Activated naive CD4-positive, alpha-beta T cell treated with anti-CD3 and anti-CD28 coated beads for 36 hours (primary cell): Measurements from ENCODE around the gene DTX3L. TPM values are rescaled to one million over a fixed set of nuclear protein-coding genes. Genes with fewer than 3 reads are reported as not detected.
A peak's percentile ranks its signal among the peaks of the same experiment; 100 is the strongest.

ENCODE experiments used
- CTCF ChIA-PET: fragments of 350-600 bp; sonication (Branson Sonifier 250); formaldehyde crosslinking; loops from one replicate; lab custom pipeline; 2021; ENCODE audit warnings: antibody characterized with exemption; lab: Charles Lee
- DNase-seq: peaks from one replicate; pipeline ENCODE4 v3.0.0-alpha.2; 2020
- H3K27ac Mint-ChIP-seq: one replicate; pipeline ENCODE4 v1.8.0; 2021; ENCODE audit warnings: mild to moderate bottlenecking, mixed read lengths
- H3K27me3 Mint-ChIP-seq: one replicate; pipeline ENCODE4 v1.8.0; 2021; ENCODE audit warnings: low read depth, mixed read lengths
- H3K36me3 Mint-ChIP-seq: one replicate; pipeline ENCODE4 v1.8.0; 2021; ENCODE audit warnings: low read depth, mixed read lengths
- H3K4me1 Mint-ChIP-seq: one replicate; pipeline ENCODE4 v1.8.0; 2021; ENCODE audit warnings: low read depth, mixed read lengths
- H3K4me3 Mint-ChIP-seq: one replicate; pipeline ENCODE4 v1.8.0; 2021; ENCODE audit warnings: mild to moderate bottlenecking, moderate library complexity, mixed read lengths
- H3K9me3 Mint-ChIP-seq: one replicate; pipeline ENCODE4 v1.8.0; 2021; ENCODE audit warnings: mixed read lengths
- intact Hi-C: fragments of 100-400 bp; cut with micrococcal nuclease; formaldehyde crosslinking; loops from one replicate; pipeline ENCODE4 v1.15.1; 2023
- total RNA-seq, 2 experiments: library from RNA; stranded (reverse); gene quantifications; one replicate each; pipeline ENCODE4 v1.2.3, GENCODE V29; 2021

DTX3L gene
- total RNA-seq, 2 experiments from 2014 or later, result 22.3 to 24.5 TPM

DNA sequence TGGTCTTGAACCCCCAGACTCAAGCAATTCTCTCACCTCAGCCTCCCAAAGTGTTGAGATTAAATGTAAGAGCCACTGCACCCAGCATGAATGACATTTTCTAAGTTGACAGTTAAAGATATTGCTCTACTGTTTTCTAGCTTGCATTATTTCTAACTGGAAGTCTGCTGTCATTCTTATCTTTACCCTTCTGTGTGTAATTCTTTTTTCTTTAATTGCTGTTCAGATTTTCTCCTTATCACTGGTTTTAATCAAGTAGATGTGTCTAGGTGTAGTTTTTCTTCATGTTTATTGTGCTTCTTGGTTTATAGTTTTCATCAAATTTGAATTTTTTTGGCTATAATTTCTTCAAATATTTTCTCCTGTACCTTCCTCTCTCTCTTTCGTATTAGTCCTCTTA is 18.3 kb downstream of the DTX3L start:
- Mint-ChIP-seq H3K27me3 (no peaks in the 10 kb centered on the region), H3K4me1 (peaks cover 47% of the 10 kb centered on the region), H3K27ac (no peak overlapping the region), H3K36me3 (peaks cover 26% of the 10 kb centered on the region), H3K4me3 (no peak overlapping the region), H3K9me3 (peaks cover 27% of the 10 kb centered on the region)
- CTCF ChIA-PET, result interaction anchor here (1.2 to 1.6 kb wide), 2 partner anchors 14 to 64 kb away, joined by 3 to 4 read pairs; no protein-coding TSS in a partner anchor
- intact Hi-C loops, result no loop called here
- no peak for DNase-seq

- Mint-ChIP-seq H3K9me3 (peaks cover 27% of the 10 kb centered on the region), H3K4me1 (peaks cover 45% of the 10 kb centered on the region), H3K27me3 (no peaks in the 10 kb centered on the region), H3K27ac (no peak overlapping the region), H3K36me3 (peaks cover 24% of the 10 kb centered on the region), H3K4me3 (no peak overlapping the region)
- CTCF ChIA-PET, result interaction anchor here (2.1 kb wide), 1 partner anchor 24 kb away, joined by 5 read pairs; no protein-coding TSS in a partner anchor
- DNase-seq, result no peak
- intact Hi-C loops, result loop anchor here (2.0 kb wide), 1 partner anchor 13 kb away; no protein-coding TSS in a partner anchor
These were observed 22.0 kb downstream of the DTX3L start for GRCh38 chr3:122586098-122586497.

GRCh38 chr3:122586773-122587485 is 22.8 kb downstream of the DTX3L start:
- CTCF ChIA-PET, result interaction anchor here (0.6 to 2.1 kb wide), 3 partner anchors 8 to 25 kb away, joined by 4 to 6 read pairs (median 5); no protein-coding TSS in a partner anchor

GRCh38 chr3:122587572-122587971 is 23.4 kb downstream of the DTX3L start:
- intact Hi-C loops, result loop anchor here (1.0 to 2.0 kb wide), 3 partner anchors 11 to 23 kb away; no protein-coding TSS in a partner anchor
- peaks cover 45% of the 10 kb centered on the region for H3K4me1 Mint-ChIP-seq
- CTCF ChIA-PET, result interaction anchor here (1.8 kb wide), 1 partner anchor 9 kb away, joined by 6 read pairs; no protein-coding TSS in a partner anchor

More at GRCh38 chr3:122586773-122587485, 22.8 kb downstream of the DTX3L start:
- intact Hi-C loops, result loop anchor here (1.0 to 2.0 kb wide), 3 partner anchors 11 to 23 kb away; no protein-coding TSS in a partner anchor
- H3K27me3 Mint-ChIP-seq, result no peaks in the 10 kb centered on the region
- peaks cover 16% of the 10 kb centered on the region for H3K36me3 Mint-ChIP-seq
- no peak for DNase-seq
- peaks cover 19% of the 10 kb centered on the region for H3K9me3 Mint-ChIP-seq
- H3K4me1 Mint-ChIP-seq, result peaks cover 45% of the 10 kb centered on the region
- H3K27ac Mint-ChIP-seq, result peak overlapping the region; percentile 27
- H3K4me3 Mint-ChIP-seq, result no peak overlapping the region

GRCh38 chr3:122589297-122589696 is 25.2 kb downstream of the DTX3L start:
- no peaks in the 10 kb centered on the region for H3K27me3 Mint-ChIP-seq
- CTCF ChIA-PET, result no interaction called here
- H3K36me3 Mint-ChIP-seq, result peaks cover 1% of the 10 kb centered on the region
- DNase-seq, result no peak
- intact Hi-C loops, result no loop called here
- H3K4me1 Mint-ChIP-seq, result peaks cover 38% of the 10 kb centered on the region
- no peak overlapping the region for H3K27ac Mint-ChIP-seq
- peaks cover 2% of the 10 kb centered on the region for H3K9me3 Mint-ChIP-seq
- H3K4me3 Mint-ChIP-seq, result no peak overlapping the region

More at GRCh38 chr3:122587572-122587971, 23.4 kb downstream of the DTX3L start:
- Mint-ChIP-seq H3K4me3 (no peak overlapping the region), H3K9me3 (peaks cover 13% of the 10 kb centered on the region), H3K27me3 (no peaks in the 10 kb centered on the region), H3K27ac (no peak overlapping the region), H3K36me3 (peaks cover 11% of the 10 kb centered on the region)
- DNase-seq, result no peak

DNA sequence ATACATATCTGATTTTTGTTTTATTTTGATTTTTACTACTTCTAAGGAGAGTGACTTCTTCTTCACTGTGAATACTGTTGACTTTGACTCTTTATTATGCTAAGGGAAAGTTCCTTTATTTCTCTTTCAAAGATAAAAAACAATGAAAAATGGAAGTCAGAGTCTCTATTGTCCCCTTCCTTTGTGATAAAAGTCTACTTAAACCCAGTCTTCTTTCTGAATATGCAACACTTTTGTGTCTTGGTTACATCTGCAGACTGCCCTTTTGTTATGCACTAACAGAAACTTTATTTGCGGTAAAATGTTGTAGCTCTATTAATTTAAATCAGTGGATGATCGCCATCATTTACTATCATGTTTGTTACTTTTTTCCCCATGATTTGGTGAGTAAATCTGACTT is 26.5 kb downstream of the DTX3L start:
- Mint-ChIP-seq H3K36me3 (peaks cover 1% of the 10 kb centered on the region), H3K4me1 (peaks cover 30% of the 10 kb centered on the region), H3K4me3 (no peak overlapping the region), H3K27me3 (no peaks in the 10 kb centered on the region), H3K27ac (no peak overlapping the region), H3K9me3 (no peaks in the 10 kb centered on the region)
- no peak for DNase-seq
- intact Hi-C loops, result no loop called here
- CTCF ChIA-PET, result no interaction called here

DNA sequence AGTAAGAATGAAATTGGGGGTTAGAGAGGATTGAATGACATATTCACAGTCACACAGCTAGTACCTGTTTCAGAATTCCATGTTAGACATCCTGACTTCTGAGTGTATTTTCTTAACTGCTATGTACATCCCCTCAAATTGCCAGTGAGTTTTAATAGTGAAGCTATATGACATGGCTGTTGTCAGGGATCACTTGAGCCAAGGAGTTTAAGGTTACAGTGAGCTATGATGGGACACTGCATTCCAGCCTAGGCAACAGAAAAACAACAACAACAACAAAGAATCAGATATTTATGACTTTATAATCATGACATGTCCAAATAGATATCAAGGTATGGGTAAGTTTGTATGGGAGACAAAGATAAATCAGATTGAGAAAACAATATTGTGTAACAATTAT is 29.9 kb downstream of the DTX3L start:
- Mint-ChIP-seq H3K27ac (no peak overlapping the region), H3K27me3 (no peaks in the 10 kb centered on the region), H3K9me3 (no peaks in the 10 kb centered on the region), H3K4me3 (no peak overlapping the region), H3K36me3 (peaks cover 4% of the 10 kb centered on the region), H3K4me1 (peaks cover 11% of the 10 kb centered on the region)
- intact Hi-C loops, result no loop called here
- no peak for DNase-seq
- CTCF ChIA-PET, result interaction anchor here (2.1 kb wide), 1 partner anchor 85 kb away, joined by 5 read pairs; no protein-coding TSS in a partner anchor

GRCh38 chr3:122598151-122598550 is 34.0 kb downstream of the DTX3L start:
- no peaks in the 10 kb centered on the region for H3K27me3 Mint-ChIP-seq
- intact Hi-C loops, result no loop called here
- DNase-seq, result no peak
- peaks cover 4% of the 10 kb centered on the region for H3K4me1 Mint-ChIP-seq
- H3K4me3 Mint-ChIP-seq, result no peak overlapping the region
- H3K9me3 Mint-ChIP-seq, result no peaks in the 10 kb centered on the region
- no peak overlapping the region for H3K27ac Mint-ChIP-seq
- CTCF ChIA-PET, result no interaction called here
- H3K36me3 Mint-ChIP-seq, result peaks cover 4% of the 10 kb centered on the region

GRCh38 chr3:122598556-122598955 is 34.4 kb downstream of the DTX3L start:
- Mint-ChIP-seq H3K9me3 (no peaks in the 10 kb centered on the region), H3K36me3 (peaks cover 4% of the 10 kb centered on the region), H3K4me3 (no peak overlapping the region), H3K27ac (no peak overlapping the region), H3K27me3 (no peaks in the 10 kb centered on the region), H3K4me1 (peaks cover 4% of the 10 kb centered on the region)
- CTCF ChIA-PET, result no interaction called here
- DNase-seq, result no peak
- intact Hi-C loops, result no loop called here

DNA sequence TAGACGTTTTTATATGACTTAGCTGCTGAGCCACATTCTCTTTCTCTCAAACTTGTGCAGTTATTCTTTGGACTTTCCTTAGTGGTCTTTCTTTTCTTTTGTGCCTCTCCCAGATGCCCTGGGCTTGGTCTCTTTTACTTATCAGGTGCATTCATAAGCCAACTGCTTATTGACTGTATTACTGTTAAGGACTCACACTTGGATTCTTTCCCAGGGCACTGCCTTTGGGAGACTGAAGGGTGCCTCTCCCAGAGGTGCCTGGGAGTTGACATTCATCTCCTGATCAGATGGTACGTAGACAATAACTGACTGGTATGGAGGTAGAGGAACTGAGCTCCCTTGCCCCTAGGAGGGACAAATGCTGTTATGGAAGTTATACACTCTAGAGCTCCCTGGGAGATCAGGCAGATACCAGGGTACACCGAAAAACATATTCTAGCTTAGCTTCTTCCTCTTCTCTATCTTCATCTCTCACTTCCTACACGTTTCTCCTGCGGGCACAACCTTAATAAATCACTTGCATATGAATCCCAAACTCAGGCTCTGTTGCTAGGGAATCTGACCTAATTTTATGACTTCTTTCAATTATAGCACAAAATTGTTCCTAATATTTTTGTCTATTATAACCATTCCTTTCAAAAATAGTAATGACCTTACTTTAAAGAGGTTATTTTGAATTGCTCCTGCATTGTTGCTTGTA is 38.0 kb downstream of the DTX3L start:
- H3K36me3 Mint-ChIP-seq, result no peaks in the 10 kb centered on the region
- H3K27ac Mint-ChIP-seq, result no peak overlapping the region
- intact Hi-C loops, result no loop called here
- no peak overlapping the region for H3K4me3 Mint-ChIP-seq
- CTCF ChIA-PET, result no interaction called here
- peaks cover 11% of the 10 kb centered on the region for H3K4me1 Mint-ChIP-seq
- H3K27me3 Mint-ChIP-seq, result no peaks in the 10 kb centered on the region
- no peak for DNase-seq
- no peaks in the 10 kb centered on the region for H3K9me3 Mint-ChIP-seq

GRCh38 chr3:122603056-122603455 is 38.9 kb downstream of the DTX3L start:
- Mint-ChIP-seq H3K27me3 (no peaks in the 10 kb centered on the region), H3K27ac (no peak overlapping the region), H3K4me3 (no peak overlapping the region), H3K4me1 (peaks cover 11% of the 10 kb centered on the region), H3K36me3 (no peaks in the 10 kb centered on the region), H3K9me3 (no peaks in the 10 kb centered on the region)
- CTCF ChIA-PET, result no interaction called here
- intact Hi-C loops, result no loop called here
- DNase-seq, result no peak

DNA sequence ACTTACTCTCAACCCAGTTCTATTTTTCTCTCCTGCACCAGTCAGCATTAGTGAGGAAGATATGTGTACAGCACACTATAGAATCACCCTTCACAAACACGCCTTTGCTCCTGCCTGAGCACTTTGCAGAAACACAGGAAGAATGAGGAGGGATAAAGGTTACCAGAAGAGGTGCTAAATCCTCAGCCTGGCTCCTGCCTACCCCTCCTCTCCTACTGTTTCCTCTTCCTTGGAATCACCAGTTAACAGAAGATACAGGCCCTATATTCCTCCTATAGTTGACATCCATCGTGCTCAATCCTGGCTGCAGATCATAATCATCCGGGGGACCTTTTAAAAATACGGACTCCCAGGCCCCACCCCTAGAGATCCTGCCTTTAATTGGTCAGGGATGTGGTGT is 42.2 kb downstream of the DTX3L start:
- Mint-ChIP-seq H3K36me3 (peaks cover 12% of the 10 kb centered on the region), H3K4me1 (peaks cover 29% of the 10 kb centered on the region), H3K9me3 (peaks cover 8% of the 10 kb centered on the region), H3K27ac (no peak overlapping the region), H3K27me3 (no peaks in the 10 kb centered on the region), H3K4me3 (no peak overlapping the region)
- CTCF ChIA-PET, result no interaction called here
- no peak for DNase-seq
- intact Hi-C loops, result no loop called here
